Stimulated activated naive B cell treated with anti-CD40 and anti-IgM and Interleukin-4, amounts not matched to agents 10 μg/mL and 1 μg/mL and 100 μg/mL, for 72 hours (primary cell): ENCODE measurements around the gene DCAKD.
A peak's percentile ranks its signal among the peaks of the same experiment; 100 is the strongest.
"Not testable (repeated sequence)": the region's sequence is repeated elsewhere in the genome, so short reads cannot be mapped to it uniquely, and the experiment has no call there.

ENCODE experiments used
- ATAC-seq, 2 donors: fragments of 150-1000 bp; cut with Tn5 transposase; replicated peaks; 2 replicates each; pipeline ENCODE4 v1.10.0; 2021; ENCODE audit warnings: moderate library complexity in 1 of 2
- DNase-seq: peaks from one replicate; pipeline ENCODE4 v3.0.0; 2021
- H3K27ac Mint-ChIP-seq: one replicate; pipeline ENCODE4 v1.8.0; 2022; ENCODE audit warnings: mild to moderate bottlenecking, mixed read lengths
- H3K27me3 Mint-ChIP-seq, 2 donors: one replicate each; pipeline ENCODE4 v1.8.0; 2022; ENCODE audit warnings: mixed read lengths in 2 of 2
- H3K36me3 Mint-ChIP-seq, 2 donors: one replicate each; pipeline ENCODE4 v1.8.0; 2022; ENCODE audit warnings: mixed read lengths in 2 of 2, mild to moderate bottlenecking in 1 of 2
- H3K4me1 Mint-ChIP-seq, 2 donors: one replicate each; pipeline ENCODE4 v1.8.0; 2022; ENCODE audit warnings: mixed read lengths in 2 of 2, mild to moderate bottlenecking in 1 of 2
- H3K4me3 Mint-ChIP-seq, 2 donors: one replicate each; pipeline ENCODE4 v1.8.0; 2022; ENCODE audit warnings: mild to moderate bottlenecking in 2 of 2, mixed read lengths in 2 of 2, moderate library complexity in 1 of 2
- H3K9me3 Mint-ChIP-seq, 2 donors: one replicate each; pipeline ENCODE4 v1.8.0; 2022; ENCODE audit warnings: mixed read lengths in 2 of 2, mild to moderate bottlenecking in 1 of 2

The DCAKD gene

GRCh38 chr17:45086391-45086790, 35.0 kb upstream of the DCAKD start:
- H3K4me1 Mint-ChIP-seq, result peaks cover 6 to 19% of the 10 kb centered on the region in 2 donors
- no peak overlapping the region for H3K27ac Mint-ChIP-seq
- H3K4me3 Mint-ChIP-seq, result no peak overlapping the region
- ATAC-seq (no peak), DNase-seq (no peak)
- no peaks in the 10 kb centered on the region for H3K27me3 Mint-ChIP-seq
- H3K9me3 Mint-ChIP-seq, result no peaks in the 10 kb centered on the region
- H3K36me3 Mint-ChIP-seq, result peaks cover 35 to 38% of the 10 kb centered on the region in 2 donors

- DNase-seq (no peak), ATAC-seq (no peak)
- Mint-ChIP-seq H3K27ac (peak overlapping the region; percentile 71), H3K4me1 (peaks cover 10 to 21% of the 10 kb centered on the region in 2 donors), H3K27me3 (no peaks in the 10 kb centered on the region), H3K4me3 (no peak overlapping the region), H3K36me3 (peaks cover 31 to 33% of the 10 kb centered on the region in 2 donors), H3K9me3 (peaks cover 0 to 1% of the 10 kb centered on the region in 2 donors)
These were observed 29.7 kb upstream of the DCAKD start for GRCh38 chr17:45081047-45081703.

DNA sequence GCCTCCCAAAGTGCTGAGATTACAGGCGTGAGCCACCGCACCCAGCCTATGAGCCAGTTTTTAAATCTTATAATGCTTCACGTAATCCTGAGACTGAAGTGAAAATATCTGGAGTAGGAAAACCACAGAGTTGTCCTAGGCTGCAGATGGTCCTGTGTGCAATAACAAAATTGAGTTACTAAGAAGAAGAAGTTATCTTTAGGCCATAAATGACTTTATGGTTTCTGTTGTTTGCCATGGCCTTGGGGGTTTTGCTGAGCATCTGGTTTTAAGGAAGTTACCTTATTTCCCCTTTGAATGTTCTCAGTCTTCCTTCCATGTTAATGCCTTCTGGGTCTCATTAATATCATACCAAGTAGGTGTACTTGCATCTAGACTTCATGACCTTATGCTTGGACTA, 26.2 kb upstream of the DCAKD start:
- Mint-ChIP-seq H3K36me3 (peaks cover 34 to 46% of the 10 kb centered on the region in 2 donors), H3K9me3 (peaks cover 0 to 1% of the 10 kb centered on the region in 2 donors), H3K27ac (peak overlapping the region; percentile 95), H3K4me1 (peaks cover 14 to 32% of the 10 kb centered on the region in 2 donors), H3K4me3 (peak overlapping the region; percentile 46 to 52), H3K27me3 (no peaks in the 10 kb centered on the region)
- ATAC-seq, result peak; percentile 97
- peak; percentile 32 for DNase-seq

DNA sequence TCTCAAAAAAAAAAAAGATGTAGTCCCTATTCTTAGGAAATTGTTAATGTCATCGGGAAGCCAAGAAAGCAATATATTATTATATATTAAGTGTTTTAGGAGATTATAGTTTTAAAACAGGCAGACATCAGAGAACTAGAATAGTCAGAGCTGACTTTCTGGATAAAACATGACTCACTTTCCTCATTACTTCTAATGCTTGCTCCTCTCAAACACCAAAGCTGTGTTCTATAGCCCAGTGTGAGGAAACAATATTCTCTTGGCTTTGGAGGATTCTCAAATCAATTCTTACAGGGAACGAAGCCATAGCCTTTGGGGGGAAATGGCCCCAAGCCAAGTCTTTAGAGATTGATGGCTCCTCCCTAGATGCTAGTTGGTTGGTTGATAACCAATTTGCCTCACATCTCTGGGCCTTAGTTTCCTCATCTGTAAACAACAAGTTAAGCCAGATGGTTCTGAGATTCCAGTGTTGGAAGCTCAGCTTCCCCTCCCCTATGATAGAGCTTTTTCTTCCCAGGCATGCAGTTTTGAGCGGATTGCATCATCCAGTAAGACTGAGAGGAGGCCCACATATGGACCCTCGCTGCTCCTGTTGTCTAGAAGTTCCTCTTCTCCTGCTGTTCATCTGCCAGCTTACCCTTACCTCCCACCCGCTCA, 22.1 kb upstream of the DCAKD start:
- Mint-ChIP-seq H3K36me3 (peaks cover 30 to 37% of the 10 kb centered on the region in 2 donors), H3K27ac (peak overlapping the region; percentile 25), H3K27me3 (no peaks in the 10 kb centered on the region), H3K9me3 (peaks cover 0 to 1% of the 10 kb centered on the region in 2 donors), H3K4me1 (peaks cover 14 to 47% of the 10 kb centered on the region in 2 donors), H3K4me3 (no peak overlapping the region)
- no peak for ATAC-seq
- DNase-seq, result no peak

GRCh38 chr17:45070809-45071208, 19.4 kb upstream of the DCAKD start:
- Mint-ChIP-seq H3K9me3 (no peaks in the 10 kb centered on the region), H3K36me3 (peaks cover 26 to 30% of the 10 kb centered on the region in 2 donors), H3K4me3 (no peak overlapping the region)

GRCh38 chr17:45070001-45070400, 18.6 kb upstream of the DCAKD start:
- Mint-ChIP-seq H3K36me3 (peaks cover 28 to 33% of the 10 kb centered on the region in 2 donors), H3K27me3 (no peaks in the 10 kb centered on the region), H3K27ac (no peak overlapping the region), H3K4me3 (no peak overlapping the region), H3K4me1 (peaks cover 5 to 42% of the 10 kb centered on the region in 2 donors), H3K9me3 (no peaks in the 10 kb centered on the region)
- ATAC-seq (no peak), DNase-seq (no peak)

More at GRCh38 chr17:45070809-45071208, 19.4 kb upstream of the DCAKD start:
- Mint-ChIP-seq H3K27me3 (no peaks in the 10 kb centered on the region), H3K27ac (peak overlapping the region; percentile 51), H3K4me1 (peaks cover 3 to 38% of the 10 kb centered on the region in 2 donors)
- no peak for DNase-seq
- no peak for ATAC-seq

DNA sequence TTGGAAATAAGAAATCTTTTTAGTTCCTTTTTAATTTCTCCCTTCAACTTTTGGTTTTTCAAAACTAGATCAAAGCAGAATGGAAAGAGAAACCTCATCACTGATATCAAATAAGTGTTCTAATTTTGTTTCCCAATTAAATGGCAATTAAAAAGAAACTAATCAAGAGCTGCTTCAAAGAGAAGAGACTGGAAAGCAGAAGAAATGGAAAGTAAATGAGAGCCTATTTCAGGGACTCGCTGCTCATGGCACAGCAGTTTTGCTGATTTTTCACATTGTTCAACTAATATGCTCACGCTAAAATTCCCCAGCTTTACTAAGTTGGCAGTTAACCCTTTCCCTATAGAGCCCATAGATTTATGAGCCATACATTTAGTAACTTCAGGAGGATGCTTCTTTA, 16.2 kb upstream of the DCAKD start:
- DNase-seq, result no peak
- Mint-ChIP-seq H3K27me3 (no peaks in the 10 kb centered on the region), H3K27ac (peak overlapping the region; percentile 65), H3K4me3 (no peak overlapping the region), H3K4me1 (peaks cover 14 to 56% of the 10 kb centered on the region in 2 donors), H3K36me3 (peaks cover 23 to 33% of the 10 kb centered on the region in 2 donors), H3K9me3 (no peaks in the 10 kb centered on the region)
- ATAC-seq, result no peak

GRCh38 chr17:45063198-45063597, 11.8 kb upstream of the DCAKD start:
- no peaks in the 10 kb centered on the region for H3K9me3 Mint-ChIP-seq
- H3K4me3 Mint-ChIP-seq, result peak overlapping the region; percentile 77 to 92
- H3K27ac Mint-ChIP-seq, result peak overlapping the region; percentile 86
- no peak for DNase-seq
- peaks cover 18 to 61% of the 10 kb centered on the region in 2 donors for H3K4me1 Mint-ChIP-seq
- no peaks in the 10 kb centered on the region for H3K27me3 Mint-ChIP-seq
- H3K36me3 Mint-ChIP-seq, result peaks cover 15 to 29% of the 10 kb centered on the region in 2 donors
- ATAC-seq, result peak; percentile 4 to 20

- DNase-seq (no peak), ATAC-seq (no peak)
- peaks cover 10 to 19% of the 10 kb centered on the region in 2 donors for H3K36me3 Mint-ChIP-seq
- H3K4me3 Mint-ChIP-seq, result peak overlapping the region; percentile 92
- no peaks in the 10 kb centered on the region for H3K9me3 Mint-ChIP-seq
- H3K4me1 Mint-ChIP-seq, result peaks cover 18 to 47% of the 10 kb centered on the region in 2 donors
- no peaks in the 10 kb centered on the region for H3K27me3 Mint-ChIP-seq
- peak overlapping the region; percentile 99 for H3K27ac Mint-ChIP-seq
These were observed 10.3 kb upstream of the DCAKD start for GRCh38 chr17:45061606-45062205.

DNA sequence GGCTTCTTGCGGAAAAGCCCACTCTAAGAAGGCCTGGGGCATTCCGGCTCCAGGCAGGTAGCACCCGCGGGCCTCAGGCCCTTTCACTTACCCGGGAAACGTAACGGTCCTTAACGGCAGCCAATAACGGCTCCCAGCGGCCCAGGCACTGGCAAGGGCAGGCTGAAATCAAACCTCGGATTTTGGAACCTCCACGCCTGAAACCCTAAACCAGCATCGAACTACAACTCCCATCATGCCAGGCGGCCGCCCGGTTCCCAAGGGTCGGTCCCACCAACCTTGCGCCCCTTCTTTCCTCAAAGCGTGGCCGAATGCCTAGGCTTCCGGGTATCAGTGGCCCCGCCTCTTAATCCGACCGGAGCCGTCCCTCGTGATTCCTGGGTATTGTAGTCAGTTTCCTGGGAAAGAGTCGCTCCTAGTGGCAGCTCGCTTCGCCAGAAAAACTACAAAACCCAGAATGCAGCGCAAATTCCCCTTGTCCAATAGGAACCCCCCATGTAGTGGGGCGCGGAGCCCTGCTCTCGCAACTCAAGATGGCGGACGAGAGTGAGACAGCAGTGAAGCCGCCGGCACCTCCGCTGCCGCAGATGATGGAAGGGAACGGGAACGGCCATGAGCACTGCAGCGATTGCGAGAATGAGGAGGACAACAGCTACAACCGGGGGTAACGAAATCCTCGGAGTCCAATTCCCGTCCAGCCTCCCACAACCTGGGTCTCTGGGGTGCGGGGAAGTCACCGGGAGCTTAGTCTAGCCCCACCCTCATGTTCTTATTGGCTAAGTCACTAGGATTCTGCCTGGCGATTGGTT, 9.6 kb upstream of the DCAKD start, which contains the start of gene NMT1:
TSS of gene NMT1 (plus strand) at position 521 of the 809 bp plus-strand sequence. CDS start at position 534, 13 bp downstream.
- ATAC-seq (peak; percentile 90 to 91), DNase-seq (peak; percentile 98)
- H3K4me1 Mint-ChIP-seq, result peaks cover 18 to 47% of the 10 kb centered on the region in 2 donors
- no peaks in the 10 kb centered on the region for H3K27me3 Mint-ChIP-seq
- H3K4me3 Mint-ChIP-seq, result peak within 1 kb of the TSS; percentile 92
- peak within 1 kb of the TSS; percentile 99 for H3K27ac Mint-ChIP-seq
- H3K36me3 Mint-ChIP-seq, result peaks cover 10 to 19% of the 10 kb centered on the region in 2 donors
- H3K9me3 Mint-ChIP-seq, result no peaks in the 10 kb centered on the region

GRCh38 chr17:45060382-45060796, 9.0 kb upstream of the DCAKD start:
- Mint-ChIP-seq H3K27me3 (no peaks in the 10 kb centered on the region), H3K4me1 (peaks cover 21 to 53% of the 10 kb centered on the region in 2 donors), H3K9me3 (no peaks in the 10 kb centered on the region), H3K27ac (peak overlapping the region; percentile 99), H3K36me3 (peaks cover 10 to 23% of the 10 kb centered on the region in 2 donors), H3K4me3 (peak overlapping the region; percentile 92)
- peak in 1 of 2 donors; percentile 2 for ATAC-seq
- no peak for DNase-seq

- H3K27me3 Mint-ChIP-seq, result no peaks in the 10 kb centered on the region
- H3K4me1 Mint-ChIP-seq, result peaks cover 18 to 34% of the 10 kb centered on the region in 2 donors
- H3K27ac Mint-ChIP-seq, result peak overlapping the region; percentile 67
- H3K9me3 Mint-ChIP-seq, result no peaks in the 10 kb centered on the region
- H3K36me3 Mint-ChIP-seq, result peaks cover 4 to 17% of the 10 kb centered on the region in 2 donors
- H3K4me3 Mint-ChIP-seq, result peak overlapping the region; percentile 69 to 74
- ATAC-seq (peak in 1 of 2 donors; percentile 21), DNase-seq (no peak)
These were observed 780 bp upstream of the DCAKD start for GRCh38 chr17:45052052-45052772.

DNA sequence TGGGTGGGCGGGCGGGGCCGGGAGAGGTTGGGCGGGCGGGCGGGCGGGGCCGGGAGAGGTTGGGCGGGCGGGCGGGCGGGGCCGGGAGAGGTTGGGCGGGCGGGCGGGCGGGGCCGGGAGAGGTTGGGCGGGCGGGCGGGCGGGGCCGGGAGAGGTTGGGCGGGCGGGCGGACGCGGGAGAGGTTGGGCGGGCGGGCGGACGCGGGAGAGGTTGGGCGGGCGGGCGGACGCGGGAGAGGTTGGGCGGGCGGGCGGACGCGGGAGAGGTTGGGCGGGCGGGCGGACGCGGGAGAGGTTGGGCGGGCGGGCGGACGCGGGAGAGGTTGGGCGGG, 254 bp upstream of the DCAKD start:
- not testable (repeated sequence) for ATAC-seq, H3K27me3 Mint-ChIP-seq, DNase-seq, H3K27ac Mint-ChIP-seq, H3K9me3 Mint-ChIP-seq
- Mint-ChIP-seq H3K36me3 (peaks cover 4 to 18% of the 10 kb centered on the region in 2 donors), H3K4me1 (peaks cover 19 to 39% of the 10 kb centered on the region in 2 donors), H3K4me3 (peak overlapping the region in 1 of 2 donors; percentile 94)
